HUES64 (cell line): Measurements from ENCODE around the gene LHPP.
A peak's percentile ranks its signal among the peaks of the same experiment; 100 is the strongest.

ENCODE experiments used
- H3K27ac ChIP-seq: 2 replicates; pipeline ENCODE4 v1.7.0; 2013; ENCODE audit warnings: low read depth, low read length, inconsistent platforms
- H3K27me3 ChIP-seq: 2 replicates; pipeline ENCODE4 v1.6.1; 2013; ENCODE audit warnings: mild to moderate bottlenecking, low read length; ENCODE audit not compliant: insufficient read depth
- H3K36me3 ChIP-seq: 2 replicates; pipeline ENCODE4 v1.6.1; 2013; ENCODE audit warnings: mild to moderate bottlenecking, low read length; ENCODE audit not compliant: insufficient read depth
- H3K4me1 ChIP-seq: 2 replicates; pipeline ENCODE4 v1.6.1; 2013; ENCODE audit warnings: mild to moderate bottlenecking, low read length, moderate library complexity; ENCODE audit not compliant: insufficient read depth
- H3K4me3 ChIP-seq: 2 replicates; pipeline ENCODE4 v1.5.1; 2013; ENCODE audit warnings: mild to moderate bottlenecking, low read length, moderate library complexity
- H3K9ac ChIP-seq: 2 replicates; pipeline ENCODE4 v1.6.1; 2013; ENCODE audit warnings: mild to moderate bottlenecking, low read depth, low read length
- H3K9me3 ChIP-seq: 2 replicates; pipeline ENCODE4 v1.6.1; 2013; ENCODE audit warnings: low read depth, low read length; ENCODE audit not compliant: insufficient read depth
- WGBS: fragments of 150-250, 120-280 bp; methylation state at CpG from one replicate; pipeline ENCODE4 v1.1.7; 2013; ENCODE audit warnings: missing lambda C conversion rate; 5-methylcytosine and 5-hydroxymethylcytosine counted together

LHPP gene

DNA sequence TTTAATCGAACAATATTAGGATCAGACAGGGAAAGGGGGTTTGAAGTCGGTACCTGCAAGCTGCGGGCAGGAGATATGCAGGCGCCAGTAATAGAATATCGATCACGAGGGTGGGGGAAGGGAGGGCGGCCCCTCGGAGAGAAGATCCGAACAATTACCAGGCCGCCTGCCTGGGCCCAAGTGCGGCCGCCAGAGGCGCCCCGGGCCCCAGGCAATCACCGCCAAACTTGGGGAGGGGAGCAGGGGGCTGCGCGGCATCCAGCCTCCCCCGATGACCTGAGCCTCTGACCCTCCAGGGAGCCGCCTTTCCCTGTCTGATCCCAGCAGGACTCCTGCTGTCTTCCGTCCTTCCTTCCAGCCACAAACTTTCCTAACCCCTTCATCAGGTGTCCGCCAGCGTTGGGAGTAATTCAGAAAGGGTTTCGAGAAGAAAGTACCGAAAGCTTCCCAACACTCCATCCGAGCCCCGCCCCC, 12.9 kb upstream of the LHPP start:
- peak overlapping the region; percentile 57 for H3K4me3 ChIP-seq
- no peak overlapping the region for H3K27ac ChIP-seq
- H3K9me3 ChIP-seq = no peaks in the 10 kb centered on the region
- H3K4me1 ChIP-seq = peaks cover 29% of the 10 kb centered on the region
- H3K27me3 ChIP-seq = peaks cover 91% of the 10 kb centered on the region
- peak overlapping the region; percentile 11; the same call in 1 of the 2 replicates for H3K9ac ChIP-seq
- no peaks in the 10 kb centered on the region for H3K36me3 ChIP-seq
- WGBS = under 1% methylated on average over 26 of the region's 26 CpGs

DNA sequence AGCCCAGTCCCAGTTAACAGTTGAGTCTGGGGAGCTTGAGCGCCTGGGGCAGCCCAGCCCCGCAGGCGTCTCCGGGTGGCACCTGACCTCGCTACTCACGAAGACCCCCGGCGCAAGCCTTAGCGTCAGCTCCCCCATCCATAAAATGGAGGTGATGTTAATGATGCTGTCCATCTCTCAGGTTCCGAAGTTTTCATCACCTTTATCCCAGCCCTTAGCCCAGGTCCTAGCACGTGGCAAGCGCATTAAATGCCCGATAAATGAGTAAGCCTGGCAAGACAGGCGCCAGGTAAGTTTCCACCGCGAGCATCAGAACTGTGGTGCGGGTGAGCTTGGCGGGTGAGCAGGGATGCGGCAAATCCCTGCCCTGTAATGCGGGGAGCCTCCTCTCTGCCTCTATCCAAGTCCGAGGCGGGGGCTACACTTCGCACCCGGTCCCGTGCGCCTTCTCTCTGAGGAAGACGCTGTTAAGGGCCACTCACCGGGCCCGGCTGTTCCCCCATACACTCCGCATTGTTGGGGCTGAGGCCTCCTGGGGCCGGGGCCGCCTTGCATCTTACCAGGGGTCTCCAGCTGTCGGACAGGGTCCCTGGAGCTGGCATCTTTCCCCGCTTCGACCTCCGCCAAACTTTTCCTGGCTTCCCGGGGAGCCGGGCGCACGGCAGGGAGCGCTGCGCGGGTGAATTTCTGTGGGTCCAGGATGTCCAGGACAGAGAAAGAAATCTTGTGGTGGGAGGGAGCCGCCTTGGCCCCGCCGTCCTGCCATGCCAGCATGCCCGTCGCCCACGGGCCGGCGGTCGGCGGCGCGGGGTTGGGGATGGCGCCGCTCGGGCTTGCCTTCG, 12.2 kb upstream of the LHPP start:
- H3K4me3 ChIP-seq = peak overlapping the region; percentile 57
- peaks cover 96% of the 10 kb centered on the region for H3K27me3 ChIP-seq
- peaks cover 36% of the 10 kb centered on the region for H3K4me1 ChIP-seq
- H3K27ac ChIP-seq = no peak overlapping the region
- peak overlapping the region; percentile 11; the same call in 1 of the 2 replicates for H3K9ac ChIP-seq
- H3K36me3 ChIP-seq = no peaks in the 10 kb centered on the region
- H3K9me3 ChIP-seq = no peaks in the 10 kb centered on the region
- under 1% methylated on average over 55 of the region's 59 CpGs for WGBS

GRCh38 chr10:124450012-124450782, 11.4 kb upstream of the LHPP start, which contains the start of gene NKX1-2:
Gene NKX1-2, minus strand, starts transcription at chr10:124450035. Its CDS starts 92 bp downstream, at chr10:124449943.
- no peaks in the 10 kb centered on the region for H3K36me3 ChIP-seq
- H3K4me1 ChIP-seq = peaks cover 43% of the 10 kb centered on the region
- H3K9ac ChIP-seq = peak within 1 kb of the TSS; percentile 35; the same call in 1 of the 2 replicates
- H3K9me3 ChIP-seq = no peaks in the 10 kb centered on the region
- H3K27me3 ChIP-seq = peaks cover 93% of the 10 kb centered on the region
- 2% methylated on average over 57 of the region's 57 CpGs for WGBS
- peak within 1 kb of the TSS; percentile 61 for H3K4me3 ChIP-seq
- peak within 1 kb of the TSS; percentile 78 for H3K27ac ChIP-seq

DNA sequence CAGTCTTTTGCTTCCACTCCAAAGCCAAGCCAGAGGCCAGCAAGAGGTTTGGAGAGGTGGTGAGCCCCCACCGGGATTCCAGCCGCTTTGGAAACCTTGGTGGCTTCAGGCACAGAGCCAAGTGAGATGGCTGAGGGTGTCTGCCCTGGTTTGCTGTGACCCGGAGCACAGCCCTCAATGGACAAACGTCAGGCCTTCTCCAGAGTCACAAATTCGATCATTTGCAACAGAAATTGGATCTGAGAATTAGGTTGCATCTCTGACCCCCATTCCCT, 10.9 kb upstream of the LHPP start:
- H3K36me3 ChIP-seq = no peaks in the 10 kb centered on the region
- H3K4me3 ChIP-seq = peak overlapping the region; percentile 61
- no peaks in the 10 kb centered on the region for H3K9me3 ChIP-seq
- H3K9ac ChIP-seq = peak overlapping the region; percentile 35; the same call in 1 of the 2 replicates
- WGBS = 7% methylated on average over 5 of the region's 5 CpGs
- H3K4me1 ChIP-seq = peaks cover 47% of the 10 kb centered on the region
- H3K27ac ChIP-seq = peak overlapping the region; percentile 78
- peaks cover 92% of the 10 kb centered on the region for H3K27me3 ChIP-seq

DNA sequence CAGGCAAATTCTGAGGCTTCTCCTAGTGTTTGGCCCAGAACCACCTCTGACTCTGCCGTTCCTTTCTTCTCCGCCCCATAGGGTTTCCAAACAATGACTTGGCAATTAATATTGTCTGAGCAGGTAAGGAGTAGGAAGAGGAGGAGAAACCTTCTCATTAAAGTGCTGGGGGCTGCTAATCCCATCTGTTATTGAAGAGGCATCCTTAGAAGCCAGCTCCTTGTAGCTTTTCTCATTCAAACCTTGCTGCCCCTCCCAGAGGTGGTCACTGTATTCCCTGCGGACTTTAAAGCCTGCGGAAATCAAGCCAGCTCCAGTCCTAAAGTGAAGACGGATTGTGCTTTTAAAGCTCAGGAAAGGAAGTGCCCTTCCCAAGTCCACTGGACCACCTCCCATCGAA, 10.3 kb upstream of the LHPP start:
- no peaks in the 10 kb centered on the region for H3K9me3 ChIP-seq
- peaks cover 91% of the 10 kb centered on the region for H3K27me3 ChIP-seq
- no peaks in the 10 kb centered on the region for H3K36me3 ChIP-seq
- peak overlapping the region; percentile 35; the same call in 1 of the 2 replicates for H3K9ac ChIP-seq
- H3K4me3 ChIP-seq = peak overlapping the region; percentile 61
- WGBS = 6% methylated on average over 6 of the region's 6 CpGs
- peaks cover 50% of the 10 kb centered on the region for H3K4me1 ChIP-seq
- H3K27ac ChIP-seq = peak overlapping the region; percentile 78

GRCh38 chr10:124453960-124454610, 7.5 kb upstream of the LHPP start:
- Histone ChIP-seq H3K36me3 (no peaks in the 10 kb centered on the region), H3K4me3 (peak overlapping the region; percentile 20), H3K9ac (peak overlapping the region; percentile 36; the same call in 1 of the 2 replicates), H3K9me3 (no peaks in the 10 kb centered on the region), H3K27me3 (peaks cover 67% of the 10 kb centered on the region), H3K4me1 (peaks cover 55% of the 10 kb centered on the region), H3K27ac (peak overlapping the region; percentile 65; the same call in 1 of the 2 replicates)
- WGBS = 13% methylated on average over 8 of the region's 8 CpGs

GRCh38 chr10:124455441-124455840, 6.2 kb upstream of the LHPP start:
- Histone ChIP-seq H3K36me3 (no peaks in the 10 kb centered on the region), H3K9ac (no peak overlapping the region), H3K9me3 (no peaks in the 10 kb centered on the region), H3K27ac (no peak overlapping the region), H3K4me3 (no peak overlapping the region), H3K4me1 (peaks cover 55% of the 10 kb centered on the region), H3K27me3 (peaks cover 56% of the 10 kb centered on the region)
- WGBS = 74% methylated on average over 7 of the region's 7 CpGs

DNA sequence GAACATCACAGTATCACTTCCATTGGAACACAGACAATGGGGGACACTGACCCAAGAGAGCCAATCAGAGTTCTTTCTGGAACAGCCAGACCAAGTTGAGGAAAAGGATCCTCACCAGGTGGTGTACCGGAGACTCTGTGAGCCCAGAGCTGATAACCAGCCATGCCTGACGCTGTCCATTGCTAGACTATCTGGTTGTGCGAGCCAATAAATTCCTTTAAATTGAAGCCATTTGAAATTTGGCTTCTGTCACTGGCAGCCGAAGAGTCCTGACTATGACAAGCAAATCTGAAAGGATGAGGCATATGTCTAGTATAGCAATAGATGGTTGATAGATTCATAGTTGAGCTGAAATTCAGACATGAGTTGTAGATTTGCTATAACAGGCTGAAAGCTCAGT, 3.1 kb upstream of the LHPP start:
- H3K27ac ChIP-seq = no peak overlapping the region
- H3K9me3 ChIP-seq = no peaks in the 10 kb centered on the region
- peaks cover 34% of the 10 kb centered on the region for H3K4me1 ChIP-seq
- no peak overlapping the region for H3K9ac ChIP-seq
- H3K4me3 ChIP-seq = no peak overlapping the region
- WGBS = 92% methylated on average over 4 of the region's 4 CpGs
- H3K36me3 ChIP-seq = no peaks in the 10 kb centered on the region
- peaks cover 29% of the 10 kb centered on the region for H3K27me3 ChIP-seq

GRCh38 chr10:124458889-124459288, 2.7 kb upstream of the LHPP start:
- peaks cover 24% of the 10 kb centered on the region for H3K27me3 ChIP-seq
- no peak overlapping the region for H3K9ac ChIP-seq
- H3K27ac ChIP-seq = no peak overlapping the region
- no peaks in the 10 kb centered on the region for H3K36me3 ChIP-seq
- H3K4me3 ChIP-seq = no peak overlapping the region
- H3K4me1 ChIP-seq = peaks cover 30% of the 10 kb centered on the region
- WGBS = 40% methylated on average over 2 of the region's 2 CpGs
- H3K9me3 ChIP-seq = no peaks in the 10 kb centered on the region

GRCh38 chr10:124459395-124459794, 2.2 kb upstream of the LHPP start:
- Histone ChIP-seq H3K36me3 (no peaks in the 10 kb centered on the region), H3K4me1 (peaks cover 25% of the 10 kb centered on the region), H3K27ac (no peak overlapping the region), H3K27me3 (peaks cover 19% of the 10 kb centered on the region), H3K9me3 (no peaks in the 10 kb centered on the region), H3K9ac (no peak overlapping the region), H3K4me3 (no peak overlapping the region)
- WGBS = 58% methylated on average over 1 of the region's 1 CpG

DNA sequence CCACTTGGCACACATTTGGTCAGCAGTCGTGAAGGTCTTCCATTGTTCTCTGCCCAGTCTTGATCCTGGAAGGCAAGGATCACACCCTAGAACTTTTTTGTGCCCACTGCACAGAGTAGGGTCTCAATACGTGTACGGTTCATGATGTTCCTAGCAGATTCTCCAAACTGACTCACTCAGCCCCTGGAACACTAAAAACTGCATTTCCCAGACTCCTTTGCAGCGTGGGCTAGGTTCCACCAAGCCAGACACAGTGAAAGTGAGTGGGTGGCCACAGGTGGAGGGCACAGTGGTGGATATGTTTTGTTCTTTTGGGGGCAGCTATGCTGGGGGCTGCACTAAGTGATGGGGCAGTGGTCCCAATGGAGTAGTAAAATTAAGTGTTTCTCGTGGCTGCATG, 1.5 kb upstream of the LHPP start:
- Histone ChIP-seq H3K4me1 (peaks cover 21% of the 10 kb centered on the region), H3K27ac (no peak overlapping the region)
- WGBS = 91% methylated on average over 4 of the region's 5 CpGs

More for the DNA sequence above, 1.5 kb upstream of the LHPP start:
- H3K9me3 ChIP-seq = no peaks in the 10 kb centered on the region
- H3K36me3 ChIP-seq = no peaks in the 10 kb centered on the region
- peaks cover 14% of the 10 kb centered on the region for H3K27me3 ChIP-seq
- H3K9ac ChIP-seq = no peak overlapping the region
- H3K4me3 ChIP-seq = no peak overlapping the region
